Suprapubic skin (tissue), 3 donors: ENCODE results near the gene RAB31.

Source experiments
- POLR2A ChIP-seq, 2 donors: fragments of 450-650 bp; IDR thresholded peaks; one replicate each; pipeline ENCODE4 v1.6.1; 2017; ENCODE audit warnings: antibody characterized with exemption in 2 of 2, mild to moderate bottlenecking in 2 of 2, moderate library complexity in 2 of 2
- TF ChIP-seq, protein P1 (sequence below), 2 donors: fragments of 200-600 bp in 1 of 2; fragments of 450-650 bp in 1 of 2; sonication (generic) in 1 of 2; IDR thresholded peaks; one replicate each; pipeline ENCODE4 v1.5.1; 2016 to 2019; ENCODE audit warnings: antibody characterized with exemption in 2 of 2, mild to moderate bottlenecking in 1 of 2, moderate library complexity in 1 of 2

GRCh38 chr18:9852266-9853081 is 144.4 kb downstream of the RAB31 start:
- TF ChIP-seq POLR2A (IDR thresholded peaks at IDR 0.05): no peak
- TF ChIP-seq, protein P1, sequence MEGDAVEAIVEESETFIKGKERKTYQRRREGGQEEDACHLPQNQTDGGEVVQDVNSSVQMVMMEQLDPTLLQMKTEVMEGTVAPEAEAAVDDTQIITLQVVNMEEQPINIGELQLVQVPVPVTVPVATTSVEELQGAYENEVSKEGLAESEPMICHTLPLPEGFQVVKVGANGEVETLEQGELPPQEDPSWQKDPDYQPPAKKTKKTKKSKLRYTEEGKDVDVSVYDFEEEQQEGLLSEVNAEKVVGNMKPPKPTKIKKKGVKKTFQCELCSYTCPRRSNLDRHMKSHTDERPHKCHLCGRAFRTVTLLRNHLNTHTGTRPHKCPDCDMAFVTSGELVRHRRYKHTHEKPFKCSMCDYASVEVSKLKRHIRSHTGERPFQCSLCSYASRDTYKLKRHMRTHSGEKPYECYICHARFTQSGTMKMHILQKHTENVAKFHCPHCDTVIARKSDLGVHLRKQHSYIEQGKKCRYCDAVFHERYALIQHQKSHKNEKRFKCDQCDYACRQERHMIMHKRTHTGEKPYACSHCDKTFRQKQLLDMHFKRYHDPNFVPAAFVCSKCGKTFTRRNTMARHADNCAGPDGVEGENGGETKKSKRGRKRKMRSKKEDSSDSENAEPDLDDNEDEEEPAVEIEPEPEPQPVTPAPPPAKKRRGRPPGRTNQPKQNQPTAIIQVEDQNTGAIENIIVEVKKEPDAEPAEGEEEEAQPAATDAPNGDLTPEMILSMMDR (IDR thresholded peaks at IDR 0.05): no peak
